Right renal pelvis (tissue), 4 donors: ENCODE data around the gene CFAP99. TPM values are rescaled to one million over a fixed set of nuclear protein-coding genes. Genes with fewer than 3 reads are reported as not detected.

Experiments used
- DNase-seq, 4 donors: peaks; one replicate each; pipeline ENCODE4 v3.0.0-alpha.2; 2013; ENCODE audit warnings: low read depth in 4 of 4, low spot score in 3 of 4, missing footprints in 1 of 4
- polyA plus RNA-seq, 4 donors: library from polyadenylated mRNA; unstranded; fragments of 120-200 nt; gene quantifications; one replicate each; pipeline ENCODE4 v1.2.1, GENCODE V29; 2013; ENCODE audit not compliant: insufficient read length in 4 of 4

The CFAP99 gene
- polyA plus RNA-seq, 4 donors: 0.50 to 0.76 (median 0.63) TPM

- DNase-seq: no peak
Observed at GRCh38 chr4:2390146-2390545, 28.6 kb upstream of the CFAP99 start.

GRCh38 chr4:2390784-2391421, 27.9 kb upstream of the CFAP99 start:
- no peak for DNase-seq

- peak in 1 of 4 donors; percentile 73 for DNase-seq
Observed at GRCh38 chr4:2393353-2394270, 25.1 kb upstream of the CFAP99 start.

- no peak for DNase-seq
Observed at GRCh38 chr4:2394528-2394927, 24.2 kb upstream of the CFAP99 start.

GRCh38 chr4:2395038-2395437, 23.7 kb upstream of the CFAP99 start:
- no peak for DNase-seq

GRCh38 chr4:2395584-2395983, 23.2 kb upstream of the CFAP99 start:
- DNase-seq: no peak

- DNase-seq: no peak
Observed at GRCh38 chr4:2396781-2397368, 21.9 kb upstream of the CFAP99 start.

- no peak for DNase-seq
Observed at GRCh38 chr4:2397596-2398379, 21.0 kb upstream of the CFAP99 start.

GRCh38 chr4:2399216-2399615, 19.5 kb upstream of the CFAP99 start:
- no peak for DNase-seq

GRCh38 chr4:2399631-2400190, 19.0 kb upstream of the CFAP99 start:
- DNase-seq: no peak

- DNase-seq: no peak
Observed at GRCh38 chr4:2400841-2401609, 17.7 kb upstream of the CFAP99 start.

GRCh38 chr4:2401610-2401983, 17.2 kb upstream of the CFAP99 start:
- no peak for DNase-seq

- peak in 1 of 4 donors; percentile 57 for DNase-seq
Observed at GRCh38 chr4:2402048-2402842, 16.5 kb upstream of the CFAP99 start.

GRCh38 chr4:2402941-2403340, 15.8 kb upstream of the CFAP99 start:
- DNase-seq: no peak

GRCh38 chr4:2406406-2406805, 12.3 kb upstream of the CFAP99 start:
- DNase-seq: no peak

- no peak for DNase-seq
Observed at GRCh38 chr4:2406920-2407319, 11.8 kb upstream of the CFAP99 start.

GRCh38 chr4:2407991-2408342, 10.8 kb upstream of the CFAP99 start:
- DNase-seq: no peak

- no peak for DNase-seq
Observed at GRCh38 chr4:2408401-2408958, 10.3 kb upstream of the CFAP99 start.

GRCh38 chr4:2408976-2409375, 9.8 kb upstream of the CFAP99 start:
- DNase-seq: no peak
